ENCODE results near the gene ATP8B4. TPM values are rescaled to one million over a fixed set of nuclear protein-coding genes. Genes with fewer than 3 reads are reported as not detected.

ATP8B4 gene
- total RNA-seq, 1 experiment from 2014 or later, result not detected

GRCh38 chr15:49953421-49953820 is 165.6 kb downstream of the ATP8B4 start:
- POLR2A ChIA-PET (ENCODE audit: unreplicated experiment), result no interaction called here
- Histone ChIP-seq H3K9me2 (replicated peaks; ENCODE audit: low read length) (no peaks in the 10 kb centered on the region), H3K36me3 (ENCODE audit: low read depth, low read length) (no peaks in the 10 kb centered on the region), H3K9ac (ENCODE audit: low read length) (no peak overlapping the region), H3F3A (ENCODE audit: low read length, unreplicated experiment) (no peaks in the 10 kb centered on the region), H2AFZ (ENCODE audit: low read length) (no peak overlapping the region), H3K27me3 (ENCODE audit: low read length) (no peaks in the 10 kb centered on the region), H3K4me2 (ENCODE audit: low read length) (no peak overlapping the region), H3K79me2 (ENCODE audit: low read length) (no peaks in the 10 kb centered on the region), H3K27ac (ENCODE audit: low read length) (no peak overlapping the region), H3K4me3 (ENCODE audit: low read length) (no peak overlapping the region), H4K20me1 (ENCODE audit: low read length) (no peaks in the 10 kb centered on the region), H3K9me3 (ENCODE audit: low read length) (no peaks in the 10 kb centered on the region), H3K4me1 (ENCODE audit: insufficient read depth, low read length) (no peaks in the 10 kb centered on the region)
- no TSS peak for BruUV-seq (replicated peaks)
- intact Hi-C loops (cut with micrococcal nuclease), result no loop called here
- ATAC-seq (no peak), DNase-seq (no peak)
- CTCF ChIA-PET, result no interaction called here
- no peak for TF ChIP-seq CTCF (conservative IDR thresholded peaks at IDR 0.05; ENCODE audit: low read depth, low read length)
- TF ChIP-seq EZH2 (IDR thresholded peaks at IDR 0.05; ENCODE audit: low read length, unreplicated experiment), result no peak
- TF ChIP-seq EZH2phosphoT487 (IDR thresholded peaks at IDR 0.05; ENCODE audit: borderline replicate concordance, low read length), result no peak

- Histone ChIP-seq H3K4me2 (ENCODE audit: low read length) (peak overlapping the region; percentile 41; the same call in 1 of the 2 replicates), H3K79me2 (ENCODE audit: low read length) (no peaks in the 10 kb centered on the region), H3K36me3 (ENCODE audit: low read depth, low read length) (no peaks in the 10 kb centered on the region), H3K27ac (ENCODE audit: low read length) (peak overlapping the region; percentile 69), H3K4me3 (ENCODE audit: low read length) (no peak overlapping the region), H3K9ac (ENCODE audit: low read length) (no peak overlapping the region; the same call in 1 of the 2 replicates), H4K20me1 (ENCODE audit: low read length) (no peaks in the 10 kb centered on the region), H3K4me1 (ENCODE audit: insufficient read depth, low read length) (peaks cover 14% of the 10 kb centered on the region; the same call in 1 of the 2 replicates), H3K27me3 (ENCODE audit: low read length) (no peaks in the 10 kb centered on the region), H3K9me3 (ENCODE audit: low read length) (0 out of 2 replicates have a peak, but pooled peaks cover 5% of the 10 kb centered on the region), H3K9me2 (replicated peaks; ENCODE audit: low read length) (no peaks in the 10 kb centered on the region), H2AFZ (ENCODE audit: low read length) (peak overlapping the region; percentile 36; the same call in 1 of the 2 replicates), H3F3A (ENCODE audit: low read length, unreplicated experiment) (no peaks in the 10 kb centered on the region)
- ChIA-PET CTCF (no interaction called here), POLR2A (ENCODE audit: unreplicated experiment) (no interaction called here)
- DNase-seq, result peak; percentile 90
- no TSS peak for BruUV-seq (replicated peaks)
- intact Hi-C loops (cut with micrococcal nuclease), result no loop called here
- TF ChIP-seq EZH2 (IDR thresholded peaks at IDR 0.05; ENCODE audit: low read length, unreplicated experiment) (no peak), CTCF (conservative IDR thresholded peaks at IDR 0.05; ENCODE audit: low read depth, low read length) (no peak), EZH2phosphoT487 (IDR thresholded peaks at IDR 0.05; ENCODE audit: borderline replicate concordance, low read length) (no peak)
- peak; percentile 84 for ATAC-seq
Observed at GRCh38 chr15:49946681-49947080, 172.4 kb downstream of the ATP8B4 start.

GRCh38 chr15:49934487-49934886 is 184.5 kb downstream of the ATP8B4 start:
- Histone ChIP-seq H2AFZ (ENCODE audit: low read length) (no peak overlapping the region), H3K27ac (ENCODE audit: low read length) (no peak overlapping the region), H3K9ac (ENCODE audit: low read length) (no peak overlapping the region), H3K4me2 (ENCODE audit: low read length) (no peak overlapping the region), H3K4me1 (ENCODE audit: insufficient read depth, low read length) (no peaks in the 10 kb centered on the region), H3K36me3 (ENCODE audit: low read depth, low read length) (no peaks in the 10 kb centered on the region), H3K4me3 (ENCODE audit: low read length) (no peak overlapping the region), H4K20me1 (ENCODE audit: low read length) (no peaks in the 10 kb centered on the region), H3K27me3 (ENCODE audit: low read length) (no peaks in the 10 kb centered on the region), H3K9me3 (ENCODE audit: low read length) (no peaks in the 10 kb centered on the region), H3F3A (ENCODE audit: low read length, unreplicated experiment) (no peaks in the 10 kb centered on the region), H3K9me2 (replicated peaks; ENCODE audit: low read length) (no peaks in the 10 kb centered on the region), H3K79me2 (ENCODE audit: low read length) (no peaks in the 10 kb centered on the region)
- TF ChIP-seq EZH2phosphoT487 (IDR thresholded peaks at IDR 0.05; ENCODE audit: borderline replicate concordance, low read length) (no peak), EZH2 (IDR thresholded peaks at IDR 0.05; ENCODE audit: low read length, unreplicated experiment) (no peak), CTCF (conservative IDR thresholded peaks at IDR 0.05; ENCODE audit: low read depth, low read length) (no peak)
- ATAC-seq (no peak), DNase-seq (no peak)
- intact Hi-C loops (cut with micrococcal nuclease), result no loop called here
- POLR2A ChIA-PET (ENCODE audit: unreplicated experiment), result no interaction called here
- no TSS peak for BruUV-seq (replicated peaks)
- CTCF ChIA-PET, result no interaction called here

All from PC-3 (cell line).